Progenitor cell of endocrine pancreas (in vitro differentiated cells): ENCODE results near the gene SUSD4. TPM values are rescaled to one million over a fixed set of nuclear protein-coding genes. Genes with fewer than 3 reads are reported as not detected.

Source experiments
- DNase-seq: peaks from one replicate; pipeline ENCODE4 v3.0.0; 2021; ENCODE audit warnings: low spot score; ENCODE audit not compliant: unreplicated experiment
- H3K27ac Mint-ChIP-seq: 2 replicates; pipeline ENCODE4 v1.8.0; 2021; ENCODE audit warnings: mild to moderate bottlenecking, moderate library complexity, mixed read lengths
- H3K27me3 Mint-ChIP-seq: 2 replicates; pipeline ENCODE4 v1.8.0; 2021; ENCODE audit warnings: mixed read lengths
- H3K36me3 Mint-ChIP-seq: 2 replicates; pipeline ENCODE4 v1.8.0; 2022; ENCODE audit warnings: mixed read lengths; ENCODE audit not compliant: insufficient read depth
- H3K4me1 Mint-ChIP-seq: 2 replicates; pipeline ENCODE4 v1.8.0; 2021; ENCODE audit warnings: low read depth, mixed read lengths
- H3K4me3 Mint-ChIP-seq: 2 replicates; pipeline ENCODE4 v1.8.0; 2021; ENCODE audit warnings: low read depth, mild to moderate bottlenecking, moderate library complexity, mixed read lengths
- H3K9me3 Mint-ChIP-seq: 2 replicates; pipeline ENCODE4 v1.8.0; 2021; ENCODE audit warnings: low read depth, mixed read lengths
- CTCF ChIP-seq: fragments of 200-600 bp; sonication (generic); IDR thresholded peaks from one replicate; pipeline ENCODE4 v1.5.0; 2021; ENCODE audit warnings: antibody characterized with exemption, mild to moderate bottlenecking; ENCODE audit not compliant: unreplicated experiment
- total RNA-seq: library from RNA; stranded (reverse); gene quantifications from 2 replicates; pipeline ENCODE4 v1.2.1, GENCODE V29; 2021

SUSD4 gene
- total RNA-seq, 1 donor from 2014 or later, result 6.0 TPM

DNA sequence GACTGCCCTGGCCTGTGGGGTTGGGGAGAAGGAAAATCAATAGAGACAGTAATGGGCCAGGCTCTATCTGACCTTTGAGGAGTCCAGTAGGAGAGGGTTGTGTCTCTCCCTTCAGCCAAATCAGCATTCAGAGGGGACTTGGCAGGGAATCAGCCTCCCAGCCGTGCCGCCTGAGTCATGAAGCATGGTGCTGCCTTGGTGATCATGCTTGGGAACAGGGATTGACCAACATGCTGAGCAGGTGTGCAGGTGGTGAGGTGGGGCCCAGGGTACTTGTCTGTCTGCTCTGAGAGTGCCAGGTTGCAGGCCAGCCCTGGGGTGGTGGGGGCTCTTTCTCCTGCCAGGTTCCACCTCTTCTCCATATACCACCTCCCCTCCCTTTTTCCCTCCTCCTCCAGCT, 162.0 kb downstream of the SUSD4 start:
- Mint-ChIP-seq H3K4me3 (no peak overlapping the region), H3K9me3 (no peaks in the 10 kb centered on the region), H3K4me1 (peaks cover 37% of the 10 kb centered on the region), H3K27me3 (no peaks in the 10 kb centered on the region), H3K27ac (no peak overlapping the region), H3K36me3 (no peaks in the 10 kb centered on the region)
- no peak for DNase-seq
- TF ChIP-seq CTCF, result no peak

- Mint-ChIP-seq H3K27me3 (no peaks in the 10 kb centered on the region), H3K27ac (no peak overlapping the region), H3K9me3 (no peaks in the 10 kb centered on the region), H3K4me1 (peaks cover 46% of the 10 kb centered on the region), H3K36me3 (no peaks in the 10 kb centered on the region), H3K4me3 (no peak overlapping the region)
- no peak for DNase-seq
- TF ChIP-seq CTCF, result no peak
Measured at GRCh38 chr1:223200903-223201302, 163.1 kb downstream of the SUSD4 start.

- Mint-ChIP-seq H3K9me3 (no peaks in the 10 kb centered on the region), H3K4me1 (peaks cover 57% of the 10 kb centered on the region), H3K36me3 (no peaks in the 10 kb centered on the region), H3K4me3 (no peak overlapping the region), H3K27ac (no peak overlapping the region), H3K27me3 (no peaks in the 10 kb centered on the region)
- DNase-seq, result no peak
- no peak for TF ChIP-seq CTCF
Measured at GRCh38 chr1:223199094-223199647, 164.8 kb downstream of the SUSD4 start.

- Mint-ChIP-seq H3K27ac (no peak overlapping the region), H3K4me1 (peaks cover 53% of the 10 kb centered on the region), H3K27me3 (no peaks in the 10 kb centered on the region), H3K36me3 (no peaks in the 10 kb centered on the region), H3K9me3 (no peaks in the 10 kb centered on the region), H3K4me3 (no peak overlapping the region)
- TF ChIP-seq CTCF, result no peak
- DNase-seq, result no peak
Measured at GRCh38 chr1:223198628-223198965, 165.4 kb downstream of the SUSD4 start.

DNA sequence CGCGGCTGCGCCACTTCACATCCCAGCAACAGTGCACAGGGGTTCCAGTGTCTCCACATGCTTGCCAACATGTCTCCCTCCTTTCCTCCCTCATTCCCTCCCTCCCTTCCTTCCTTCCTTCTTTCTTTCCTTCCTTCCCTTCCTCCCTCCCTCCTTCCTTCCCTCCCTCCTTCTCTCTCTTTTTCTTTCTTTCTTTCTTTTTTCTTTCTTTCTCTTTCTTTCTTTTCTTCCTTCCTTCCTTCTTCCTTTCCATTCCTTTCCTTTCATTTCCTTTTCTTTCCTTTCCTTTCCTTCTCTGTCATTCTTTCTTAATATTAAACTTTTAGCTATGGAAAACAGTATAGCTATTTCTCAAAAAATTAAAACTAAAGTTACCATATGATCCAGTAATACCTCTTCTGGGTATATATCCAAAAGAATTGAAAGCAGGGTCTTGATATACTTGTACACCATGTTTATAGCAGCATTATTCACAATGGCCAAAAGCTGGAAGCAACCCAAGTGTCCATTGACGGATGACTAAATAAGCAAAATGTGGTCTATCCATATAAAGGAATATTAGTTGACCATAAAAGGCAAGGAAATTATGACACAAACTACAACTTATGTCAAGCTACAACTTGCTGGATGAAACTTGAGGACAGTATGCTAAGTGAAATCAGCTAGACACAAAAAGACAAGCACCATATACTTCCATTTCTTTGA, 165.9 kb downstream of the SUSD4 start:
- no peaks in the 10 kb centered on the region for H3K36me3 Mint-ChIP-seq
- no peaks in the 10 kb centered on the region for H3K9me3 Mint-ChIP-seq
- DNase-seq, result no peak
- peaks cover 48% of the 10 kb centered on the region for H3K4me1 Mint-ChIP-seq
- no peak for TF ChIP-seq CTCF
- peak overlapping the region; percentile 59 for H3K27ac Mint-ChIP-seq
- no peak overlapping the region for H3K4me3 Mint-ChIP-seq
- no peaks in the 10 kb centered on the region for H3K27me3 Mint-ChIP-seq
